ENCODE results near the gene SLC14A1.
A peak's percentile ranks its signal among the peaks of the same experiment; 100 is the strongest.
"Not testable (repeated sequence)": the region's sequence is repeated elsewhere in the genome, so short reads cannot be mapped to it uniquely, and the experiment has no call there.

The SLC14A1 gene

DNA sequence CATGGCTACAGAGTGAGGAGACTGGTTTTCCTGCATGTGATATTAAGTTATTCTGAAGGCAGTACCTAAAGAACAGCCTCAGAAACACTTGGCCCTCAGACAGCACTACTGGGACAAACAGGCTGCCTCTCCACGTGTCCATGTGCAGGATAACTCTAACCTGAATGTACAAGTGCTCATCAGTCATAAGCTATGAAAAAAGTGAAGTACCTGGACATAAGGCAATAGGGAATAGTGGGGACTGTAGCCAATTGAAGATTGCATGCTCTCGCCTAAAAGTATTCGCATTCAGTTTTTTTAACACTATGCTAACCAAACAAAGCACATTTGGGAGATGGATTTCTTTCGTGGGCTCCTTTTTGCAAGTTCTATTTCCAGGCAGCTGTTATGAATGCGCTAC, 33.0 kb downstream of the SLC14A1 start:
- no peak for DNase-seq (ENCODE audit: low spot score)

DNA sequence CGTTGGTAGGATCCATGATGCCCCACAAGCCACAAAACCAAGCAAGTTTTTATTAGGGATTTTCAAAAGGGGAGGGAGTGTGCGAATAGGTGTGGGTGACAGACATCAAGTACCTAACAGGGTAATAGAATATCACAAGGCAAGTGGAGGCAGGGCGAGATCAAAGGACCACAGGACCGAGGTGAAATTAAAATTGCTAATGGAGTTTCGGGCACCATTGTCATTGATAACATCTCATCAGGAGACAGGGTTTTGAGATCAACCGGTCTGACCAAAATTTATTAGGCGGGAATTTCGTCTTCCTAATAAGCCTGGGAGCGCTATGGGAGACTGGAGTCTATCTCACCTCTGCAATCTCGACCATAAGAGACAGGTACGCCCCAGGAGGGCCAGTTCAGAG, 33.7 kb downstream of the SLC14A1 start:
- not testable (repeated sequence) for DNase-seq (ENCODE audit: low spot score)

DNA sequence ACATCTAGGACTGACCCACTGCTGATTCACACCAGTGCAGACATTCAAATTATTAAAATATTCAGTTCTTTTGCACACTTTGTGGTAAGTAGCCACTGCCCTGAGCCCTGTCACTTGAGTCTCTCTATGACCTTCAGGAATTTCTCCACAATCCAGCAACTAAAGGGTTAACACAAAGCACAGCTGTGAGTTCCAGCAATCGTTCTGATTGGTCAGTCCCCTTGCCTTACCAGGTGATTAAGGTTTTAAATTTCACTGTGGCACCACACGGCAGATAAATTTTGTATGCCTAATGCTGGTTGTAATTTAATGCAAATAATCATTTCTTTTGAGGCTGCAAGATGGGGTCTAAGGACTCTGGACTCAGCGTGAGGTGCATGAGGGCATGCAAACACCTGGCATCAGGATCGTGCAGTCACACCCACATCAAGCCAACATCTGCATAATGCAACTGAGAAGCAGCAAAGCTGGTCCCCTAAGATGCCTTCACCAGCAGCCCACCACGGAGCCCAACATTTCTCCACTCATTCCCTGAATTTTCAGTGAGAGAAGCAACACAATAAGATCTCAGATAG, 36.6 kb downstream of the SLC14A1 start:
- DNase-seq (ENCODE audit: low spot score), result no peak

DNA sequence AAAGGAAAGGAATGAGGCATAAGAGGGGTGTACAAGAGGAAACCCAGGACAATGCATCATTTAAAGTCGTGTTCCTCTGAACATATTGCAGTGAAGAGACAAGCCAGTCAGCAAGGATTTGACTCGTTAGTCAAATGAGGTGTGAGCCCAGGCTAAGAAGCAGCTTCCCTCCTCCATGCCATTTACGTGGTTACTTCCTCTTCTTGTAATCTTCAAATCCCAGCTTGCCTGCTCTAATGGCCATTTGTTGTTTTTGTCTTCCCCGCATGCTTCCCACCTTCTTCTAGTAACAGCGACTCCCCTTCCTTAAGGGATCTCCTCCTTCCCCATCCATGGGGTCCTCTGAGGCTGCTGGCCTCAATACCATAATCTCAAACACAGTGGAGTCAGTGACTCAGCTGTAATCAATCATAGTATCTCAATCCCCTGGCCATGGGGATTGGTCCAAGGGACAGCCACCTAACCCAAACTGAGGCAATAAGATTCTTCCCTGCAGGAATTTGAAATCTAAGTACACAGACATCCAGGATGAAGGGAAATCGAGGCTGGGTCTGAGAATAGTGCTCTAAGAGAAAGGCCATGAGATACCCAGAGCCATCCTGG, 37.6 kb downstream of the SLC14A1 start:
- no peak for DNase-seq (ENCODE audit: low spot score)

DNA sequence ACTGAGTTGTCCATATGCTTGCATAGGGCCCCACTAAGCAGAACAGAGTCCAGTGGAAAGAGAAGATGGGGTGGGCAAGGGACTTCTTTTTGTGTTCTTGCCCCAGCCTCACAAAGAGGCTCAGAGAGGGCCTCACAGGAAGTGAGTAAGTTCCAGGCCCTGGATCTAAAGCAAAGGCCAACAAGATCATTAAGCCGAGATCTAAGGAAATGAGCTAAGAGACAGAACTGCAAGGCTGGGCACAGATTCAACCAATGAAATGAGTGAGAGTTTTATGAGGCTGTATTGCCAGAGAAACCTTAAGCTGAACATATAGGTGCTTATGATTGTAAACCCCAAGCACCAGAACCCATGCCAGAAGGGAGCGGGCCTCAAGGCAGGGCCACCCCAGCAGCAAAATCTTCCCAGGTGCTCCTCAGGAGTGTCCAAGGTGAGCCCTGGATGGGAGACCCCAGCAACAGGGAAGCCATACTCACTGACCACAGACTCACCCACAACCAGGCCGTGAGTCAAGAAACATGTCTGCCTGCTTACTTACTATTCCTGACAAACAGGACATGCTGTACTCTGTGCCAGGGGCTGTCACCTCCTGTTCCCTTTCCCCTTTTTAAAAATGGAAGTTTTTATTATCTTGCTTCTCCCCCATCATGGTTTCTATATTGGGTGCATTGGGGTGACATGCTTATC, 40.2 kb downstream of the SLC14A1 start:
- no peak for DNase-seq (ENCODE audit: low spot score)

DNA sequence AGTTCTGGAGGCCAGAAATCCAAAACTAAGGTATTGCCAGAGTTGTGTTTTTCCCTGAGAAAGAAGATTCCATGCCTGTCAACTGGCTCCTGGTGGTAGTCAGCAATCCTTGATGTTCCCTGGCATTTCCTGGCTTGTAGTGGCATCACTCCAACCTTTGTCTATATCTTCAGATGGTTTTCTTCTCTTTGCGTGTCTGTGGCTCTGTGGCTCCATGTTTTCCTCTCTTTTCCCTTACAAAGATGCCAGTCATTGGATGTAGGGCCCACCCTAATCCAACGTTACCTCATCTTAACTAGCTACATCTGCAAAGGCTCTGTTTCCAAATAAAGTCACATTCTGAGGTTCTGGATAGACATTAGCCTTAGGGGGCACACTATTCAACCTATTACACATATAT, 41.8 kb downstream of the SLC14A1 start:
- no peak for DNase-seq (ENCODE audit: low spot score)

DNA sequence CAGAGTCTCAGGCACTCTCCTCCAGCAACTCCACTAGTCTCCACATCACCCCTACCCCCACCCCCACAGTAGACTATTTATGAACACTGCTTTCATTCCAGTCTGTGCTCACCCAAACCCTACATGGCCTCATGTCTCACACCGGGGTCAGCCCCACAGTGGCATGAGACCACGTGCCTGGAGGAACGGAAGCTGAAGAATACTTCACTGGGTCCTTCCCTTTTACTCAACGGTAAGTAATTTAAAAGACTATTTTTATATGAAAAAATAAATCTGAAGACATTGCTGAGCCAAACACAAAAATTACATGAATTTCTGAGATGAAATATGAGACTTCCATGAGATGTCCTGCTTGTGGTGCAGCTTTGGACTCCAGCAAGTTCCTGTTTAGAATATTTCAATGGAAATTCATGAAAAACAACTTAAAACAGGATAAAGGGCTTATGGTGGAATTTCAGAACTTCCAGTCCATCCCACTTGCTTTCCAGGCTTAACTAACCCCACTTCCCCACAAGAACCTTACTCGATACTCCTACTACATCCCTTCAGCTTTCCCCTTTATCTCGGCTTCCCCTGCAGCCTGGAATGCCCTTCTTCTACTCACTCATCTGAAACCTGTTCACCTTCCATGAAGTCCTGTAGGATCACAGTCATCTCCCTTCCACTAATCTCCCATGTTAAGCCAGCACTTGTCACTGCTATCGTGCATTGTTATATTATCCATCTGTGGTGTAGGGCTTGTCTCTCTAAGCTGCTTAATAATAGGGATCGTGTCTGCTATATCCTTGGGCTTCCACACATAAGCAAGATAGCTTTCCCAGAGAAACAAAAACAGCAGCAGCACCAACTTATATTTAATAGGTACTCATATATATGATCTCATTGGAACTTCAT, 47.9 kb downstream of the SLC14A1 start:
- DNase-seq (ENCODE audit: low spot score), result no peak

DNA sequence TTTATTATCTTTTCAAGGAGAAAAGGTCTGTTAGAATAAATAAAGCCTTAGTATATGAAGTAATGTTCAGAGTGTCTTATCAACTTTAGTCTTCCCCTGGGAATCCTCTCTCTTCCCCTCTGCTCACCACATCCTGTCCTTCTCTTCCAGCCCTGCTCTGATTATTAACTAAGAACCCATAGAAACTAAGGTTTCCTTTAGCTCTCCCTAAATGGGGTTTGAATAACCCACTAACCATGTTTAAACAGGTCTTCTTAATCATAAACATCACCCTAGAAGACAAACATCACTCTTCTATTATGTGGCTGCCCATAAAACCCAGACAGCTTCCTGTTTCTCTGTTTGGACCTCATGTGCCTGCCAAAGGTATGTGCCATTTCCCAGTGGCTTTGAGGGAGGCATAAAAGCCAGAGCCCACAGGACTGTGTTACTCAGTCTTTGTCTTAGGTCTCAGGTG, 50.1 kb downstream of the SLC14A1 start:
- no peak for DNase-seq (ENCODE audit: low spot score)

DNA sequence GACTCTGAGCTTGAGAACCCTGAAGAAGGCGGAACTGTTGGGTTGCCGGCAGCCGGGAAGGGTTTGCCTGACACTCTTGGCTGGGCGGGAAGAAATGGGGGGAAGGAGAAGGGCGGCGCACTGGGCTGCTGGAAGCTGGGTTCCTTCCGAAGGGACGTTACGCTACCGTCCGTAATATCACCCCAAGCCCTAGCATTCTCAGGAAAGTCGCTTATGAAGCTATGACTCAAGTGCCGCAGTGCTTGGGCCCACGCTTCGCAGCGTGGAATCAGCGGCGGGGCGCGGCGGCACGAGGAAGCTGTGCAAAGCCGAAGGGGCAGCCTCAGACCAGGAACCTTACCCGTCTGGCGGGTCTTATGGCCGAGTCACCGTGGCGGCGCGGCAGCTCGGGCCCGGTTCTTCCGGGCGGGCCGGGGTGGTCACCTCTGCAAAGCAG, 51.3 kb downstream of the SLC14A1 start:
- peak; percentile 37 for DNase-seq (ENCODE audit: low spot score)

DNA sequence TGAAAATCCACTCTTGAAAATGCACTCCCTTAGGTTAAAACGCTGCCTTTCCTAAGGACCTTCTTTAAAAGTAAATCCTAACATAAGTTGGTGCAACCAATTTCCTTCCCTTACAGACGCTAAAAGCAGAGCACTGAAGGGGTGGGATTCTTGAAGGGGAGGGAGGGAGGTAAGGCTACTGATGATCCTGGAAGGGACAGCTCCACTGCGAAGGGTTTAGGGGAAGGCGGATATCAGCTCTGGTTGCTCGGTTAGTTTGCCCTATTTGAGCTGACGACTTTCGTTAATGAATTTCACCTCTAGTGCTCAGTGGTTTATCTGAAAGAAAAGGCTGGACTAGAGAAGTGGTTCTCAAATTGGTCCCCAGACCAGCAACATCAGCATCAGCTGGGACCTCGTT, 51.8 kb downstream of the SLC14A1 start:
- no peak for DNase-seq (ENCODE audit: low spot score)

DNA sequence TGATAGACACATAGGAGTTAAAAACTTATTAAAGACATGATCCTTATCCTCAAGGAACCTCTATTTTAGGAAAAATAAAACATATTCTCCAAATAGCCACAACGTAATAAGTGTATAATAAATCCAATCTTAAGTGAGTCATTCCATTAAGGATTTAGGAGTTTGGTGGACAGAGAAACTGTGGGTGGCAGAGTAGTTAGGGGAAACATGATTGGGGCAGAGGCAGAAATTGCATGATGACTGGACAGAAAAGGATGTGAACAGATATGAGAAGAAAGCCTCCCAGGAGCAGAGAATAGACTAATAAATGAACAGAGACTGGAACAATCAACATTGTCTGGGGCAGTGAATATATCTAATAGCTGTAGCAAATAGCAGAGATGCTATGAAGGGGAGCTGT, 53.4 kb downstream of the SLC14A1 start:
- no peak for DNase-seq (ENCODE audit: low spot score)

DNA sequence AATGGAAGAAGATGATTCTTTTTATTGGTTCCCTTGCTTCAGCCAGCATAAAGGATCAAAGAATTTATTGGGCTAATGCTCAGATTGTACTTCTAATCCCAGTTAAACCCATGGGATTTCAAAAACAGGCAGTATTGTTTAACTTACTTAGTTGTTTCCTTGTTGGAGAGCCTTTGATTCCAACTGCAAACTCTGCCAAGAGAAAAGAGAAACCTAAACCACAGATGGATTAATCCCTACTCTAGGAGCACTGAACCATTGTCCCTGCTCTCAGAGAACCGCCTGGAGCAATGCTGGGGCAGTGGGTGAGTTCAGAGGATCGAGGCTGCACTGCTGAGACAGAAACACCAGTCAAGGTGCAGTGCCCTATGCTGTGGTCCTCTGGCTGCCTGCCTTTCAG, 56.6 kb downstream of the SLC14A1 start:
- no peak for DNase-seq (ENCODE audit: low spot score)

DNA sequence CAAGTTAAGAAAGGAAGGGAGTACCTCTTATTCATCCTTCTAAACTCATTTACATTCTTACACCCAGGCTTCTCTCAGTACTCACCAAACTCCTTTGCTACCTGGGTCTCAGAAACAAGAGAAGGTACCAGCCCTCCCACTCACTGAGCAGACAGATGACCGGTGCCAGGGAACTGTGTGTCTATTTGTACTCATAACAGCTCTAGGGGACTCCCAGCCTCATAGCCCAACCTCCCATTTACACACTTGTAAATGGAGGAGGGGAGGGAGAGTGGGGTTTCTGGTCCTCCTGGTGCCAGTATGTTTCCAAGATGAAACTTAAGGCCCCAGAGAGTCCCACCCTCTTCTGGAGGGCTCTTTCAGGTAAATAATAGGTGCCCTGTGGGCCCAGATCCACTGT, 58.7 kb downstream of the SLC14A1 start:
- DNase-seq (ENCODE audit: low spot score), result no peak

DNA sequence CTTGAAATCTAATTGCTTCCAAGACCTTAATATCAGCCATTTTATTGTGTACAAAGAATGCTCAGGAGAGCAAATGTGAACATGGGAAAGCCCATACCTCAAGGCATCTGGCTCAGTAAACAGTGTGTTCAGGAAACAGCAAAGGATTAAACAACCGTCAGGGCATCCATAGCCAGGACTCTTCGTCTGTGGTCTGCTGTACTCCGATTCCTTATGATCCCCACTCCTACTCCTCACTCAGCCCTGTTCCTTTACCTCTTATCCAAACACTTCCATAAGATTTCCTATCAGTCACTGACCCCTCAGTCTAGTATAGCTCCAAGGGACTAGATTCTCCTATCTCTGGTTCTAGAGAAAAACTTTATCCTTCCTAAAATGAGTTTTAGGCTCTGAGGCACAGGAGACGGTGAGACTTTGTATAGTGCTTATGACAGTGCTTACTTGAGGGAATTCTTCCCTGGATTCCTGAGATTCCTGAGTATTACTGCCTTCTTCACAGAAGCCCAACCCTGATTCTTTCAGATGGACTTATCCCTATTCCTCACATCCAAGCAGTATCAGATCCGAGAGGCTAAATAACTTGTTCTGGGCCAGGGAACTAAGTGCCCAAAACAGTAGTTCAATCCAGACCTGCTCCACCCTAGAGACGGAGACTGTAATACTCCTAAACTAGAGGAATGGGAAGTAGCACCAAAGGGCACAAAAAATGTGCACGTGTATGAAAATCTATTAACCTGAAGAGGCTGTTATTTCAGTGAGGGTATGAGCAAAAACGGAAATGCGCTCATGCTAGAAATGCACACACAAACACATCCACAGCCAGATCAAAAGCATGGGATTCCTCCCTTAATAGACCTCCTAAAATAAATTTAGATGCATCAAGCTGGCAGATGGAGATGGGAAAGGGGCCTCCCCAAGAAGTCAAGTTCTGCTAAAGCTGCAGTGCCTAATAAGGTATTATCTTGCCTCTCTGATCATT, 59.4 kb downstream of the SLC14A1 start:
- no peak for DNase-seq (ENCODE audit: low spot score)

DNA sequence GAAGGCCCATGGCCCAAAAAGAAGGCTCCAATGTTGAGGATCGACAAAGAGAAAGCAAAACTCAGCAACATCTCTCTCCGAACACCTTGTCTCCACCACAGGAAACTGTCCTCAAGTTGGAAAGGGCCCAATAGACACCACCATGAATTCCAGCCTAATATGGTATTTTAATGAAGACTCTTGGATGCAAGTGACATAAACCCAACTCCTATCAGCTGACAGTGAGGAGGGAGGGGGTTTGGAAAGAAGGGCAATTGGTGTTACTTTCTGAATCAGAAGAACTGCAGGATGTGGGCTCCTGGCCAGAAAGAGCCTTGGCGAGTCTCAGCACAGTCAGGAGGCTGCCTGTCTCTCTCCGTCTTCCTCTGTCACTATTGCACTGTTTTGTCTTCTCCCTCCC, 61.2 kb downstream of the SLC14A1 start:
- DNase-seq (ENCODE audit: low spot score), result no peak

DNA sequence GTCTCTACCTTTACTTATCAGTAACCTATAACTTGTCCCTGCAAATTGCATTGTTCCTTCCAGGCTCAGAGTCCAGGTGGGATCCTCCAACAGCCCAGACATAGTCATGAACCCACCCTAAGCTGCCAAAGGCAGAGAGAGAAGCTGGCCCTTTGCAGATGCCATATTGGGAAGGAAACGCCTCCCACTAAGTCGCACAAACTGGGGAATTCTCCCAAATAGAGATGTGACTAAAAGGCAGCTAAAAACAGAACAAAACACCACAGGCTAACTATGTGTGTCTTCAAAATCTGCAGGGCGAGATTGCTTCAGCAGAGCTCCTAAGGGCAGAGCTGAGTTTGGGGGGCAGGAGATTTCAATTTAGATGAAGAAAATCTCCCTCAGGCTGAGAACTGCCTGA, 63.0 kb downstream of the SLC14A1 start:
- DNase-seq (ENCODE audit: low spot score), result no peak

DNA sequence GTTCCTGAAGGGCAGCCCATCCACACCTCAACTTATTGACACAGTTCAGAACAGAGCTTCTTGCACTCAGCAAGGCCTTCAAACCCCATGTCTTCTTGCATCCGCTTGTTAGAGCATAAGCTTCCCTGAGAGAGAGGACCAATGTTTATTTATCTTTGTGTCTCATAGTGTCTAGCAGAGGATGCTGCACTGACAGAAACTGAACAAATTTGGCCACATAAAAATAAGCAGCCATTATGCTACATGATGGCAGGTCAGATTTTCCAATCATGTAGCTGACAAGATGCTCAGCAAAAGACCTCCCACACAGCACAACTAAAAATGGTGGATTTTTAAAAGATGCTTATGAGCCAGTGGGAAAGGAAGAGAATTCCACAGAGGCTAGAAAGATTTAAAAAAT, 63.4 kb downstream of the SLC14A1 start:
- DNase-seq (ENCODE audit: low spot score), result no peak

DNA sequence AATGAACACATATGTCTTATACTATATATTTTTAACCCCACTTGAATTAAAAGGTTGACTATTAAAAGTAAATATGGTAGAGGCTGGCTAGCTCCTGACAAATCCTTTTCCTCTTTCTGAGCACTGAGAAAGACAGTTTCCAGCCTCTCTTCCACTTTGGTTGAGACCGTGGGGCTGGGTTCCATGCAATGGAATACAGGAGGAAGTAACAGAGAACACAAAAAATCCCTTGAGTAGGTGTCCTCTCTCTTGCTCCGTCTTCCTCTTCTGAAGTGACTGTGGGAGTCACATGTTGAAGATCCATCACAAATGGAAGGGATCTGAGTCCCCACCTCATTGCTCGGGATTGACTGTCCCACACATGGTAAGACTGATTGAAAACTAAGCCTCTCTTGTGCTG, 64.9 kb downstream of the SLC14A1 start:
- no peak for DNase-seq (ENCODE audit: low spot score)

DNA sequence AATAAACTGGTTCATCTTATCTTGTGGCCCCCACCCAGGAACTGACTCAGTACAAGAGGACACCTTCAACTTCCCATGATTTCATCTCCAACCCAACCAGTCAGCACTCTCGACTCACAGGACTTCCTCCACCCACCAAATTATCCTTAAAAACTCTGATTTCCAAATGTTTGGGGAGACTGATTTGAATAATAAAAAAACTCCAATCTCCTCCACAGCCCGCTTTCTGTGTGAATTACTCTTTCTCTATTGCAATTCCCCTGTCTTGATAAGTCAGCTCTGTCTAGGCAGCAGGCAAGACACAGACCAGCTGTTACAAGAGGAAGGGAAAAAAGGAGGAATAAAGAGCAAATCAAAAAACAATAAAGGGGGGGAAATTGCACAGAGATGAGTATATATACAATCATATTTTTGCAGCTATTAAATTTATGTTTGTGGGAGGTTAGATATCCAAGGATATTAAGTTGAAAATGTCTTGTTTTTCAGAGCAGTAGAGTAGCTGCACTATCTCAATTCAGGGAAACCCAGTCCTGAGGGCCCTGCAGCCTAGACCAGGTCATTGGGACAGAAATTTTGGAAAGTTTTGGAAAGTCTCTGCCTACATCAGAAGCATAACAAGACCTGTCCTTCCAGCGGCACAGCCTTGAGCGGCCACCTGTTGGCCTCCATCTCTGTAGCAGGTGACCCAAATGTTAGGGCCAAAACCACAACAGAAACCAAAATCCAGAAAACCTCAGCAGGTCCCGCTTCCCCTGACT, 68.7 kb downstream of the SLC14A1 start:
- no peak for DNase-seq (ENCODE audit: low spot score)

DNA sequence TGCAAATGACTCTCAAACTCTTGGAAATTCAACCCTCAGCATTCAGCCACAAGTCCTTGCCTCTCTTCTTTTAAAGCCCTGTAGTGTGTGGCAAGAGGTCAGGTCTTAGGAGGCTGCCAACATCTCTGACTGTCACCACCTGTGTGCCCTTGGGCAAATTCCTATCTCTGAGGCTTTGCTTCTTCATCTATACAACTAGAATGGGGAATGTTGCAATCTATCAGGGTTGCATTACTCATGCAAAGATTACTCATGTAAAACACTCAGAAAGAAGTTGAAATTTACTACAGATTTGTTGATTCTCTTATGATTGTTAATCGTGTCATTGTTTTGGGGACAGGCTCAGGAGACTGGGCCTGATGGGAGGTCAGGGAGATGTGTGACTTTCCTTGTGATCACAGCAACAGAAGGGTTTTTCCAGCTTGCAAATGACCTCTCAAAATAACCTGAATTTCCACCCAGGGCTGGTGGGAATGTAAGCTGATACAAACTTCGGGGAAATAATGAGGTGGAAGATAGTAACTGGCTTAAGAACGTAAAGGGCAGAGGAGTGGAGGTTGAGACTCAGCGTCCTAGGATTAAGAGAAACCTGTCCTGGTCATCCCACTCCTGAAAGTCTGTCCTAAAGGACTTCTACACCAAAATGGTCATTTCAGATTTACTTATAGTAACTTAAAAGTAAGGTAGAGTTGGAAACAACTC, 69.4 kb downstream of the SLC14A1 start:
- no peak for DNase-seq (ENCODE audit: low spot score)
